ENCODE data around the gene GZMA.

DNA sequence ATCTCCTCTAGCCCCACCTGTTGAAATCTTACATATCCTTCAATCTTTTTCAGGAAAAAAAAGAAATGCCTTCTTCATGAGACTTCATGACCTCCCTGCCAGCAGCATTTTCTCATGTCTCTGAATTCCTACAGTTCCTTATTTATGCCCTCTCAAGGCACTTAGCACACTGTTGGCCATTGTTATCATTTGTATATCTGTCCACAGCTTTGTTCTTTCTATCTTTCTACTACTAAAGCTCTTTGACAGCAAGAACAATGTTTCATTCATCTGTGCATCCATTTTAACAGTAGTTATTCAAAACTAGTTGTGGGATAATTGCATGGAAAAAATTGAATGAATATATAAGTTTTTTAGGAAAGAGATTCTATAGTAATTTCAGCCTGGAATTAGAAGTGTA lies 20.9 kb upstream of the GZMA start:
- TF ChIP-seq POLR2AphosphoS5 (IDR thresholded peaks at IDR 0.05): no peak
- TF ChIP-seq, protein P1, sequence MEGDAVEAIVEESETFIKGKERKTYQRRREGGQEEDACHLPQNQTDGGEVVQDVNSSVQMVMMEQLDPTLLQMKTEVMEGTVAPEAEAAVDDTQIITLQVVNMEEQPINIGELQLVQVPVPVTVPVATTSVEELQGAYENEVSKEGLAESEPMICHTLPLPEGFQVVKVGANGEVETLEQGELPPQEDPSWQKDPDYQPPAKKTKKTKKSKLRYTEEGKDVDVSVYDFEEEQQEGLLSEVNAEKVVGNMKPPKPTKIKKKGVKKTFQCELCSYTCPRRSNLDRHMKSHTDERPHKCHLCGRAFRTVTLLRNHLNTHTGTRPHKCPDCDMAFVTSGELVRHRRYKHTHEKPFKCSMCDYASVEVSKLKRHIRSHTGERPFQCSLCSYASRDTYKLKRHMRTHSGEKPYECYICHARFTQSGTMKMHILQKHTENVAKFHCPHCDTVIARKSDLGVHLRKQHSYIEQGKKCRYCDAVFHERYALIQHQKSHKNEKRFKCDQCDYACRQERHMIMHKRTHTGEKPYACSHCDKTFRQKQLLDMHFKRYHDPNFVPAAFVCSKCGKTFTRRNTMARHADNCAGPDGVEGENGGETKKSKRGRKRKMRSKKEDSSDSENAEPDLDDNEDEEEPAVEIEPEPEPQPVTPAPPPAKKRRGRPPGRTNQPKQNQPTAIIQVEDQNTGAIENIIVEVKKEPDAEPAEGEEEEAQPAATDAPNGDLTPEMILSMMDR (IDR thresholded peaks at IDR 0.05): no peak
